ENCODE measurements around the gene MRGPRF.

The MRGPRF gene

DNA sequence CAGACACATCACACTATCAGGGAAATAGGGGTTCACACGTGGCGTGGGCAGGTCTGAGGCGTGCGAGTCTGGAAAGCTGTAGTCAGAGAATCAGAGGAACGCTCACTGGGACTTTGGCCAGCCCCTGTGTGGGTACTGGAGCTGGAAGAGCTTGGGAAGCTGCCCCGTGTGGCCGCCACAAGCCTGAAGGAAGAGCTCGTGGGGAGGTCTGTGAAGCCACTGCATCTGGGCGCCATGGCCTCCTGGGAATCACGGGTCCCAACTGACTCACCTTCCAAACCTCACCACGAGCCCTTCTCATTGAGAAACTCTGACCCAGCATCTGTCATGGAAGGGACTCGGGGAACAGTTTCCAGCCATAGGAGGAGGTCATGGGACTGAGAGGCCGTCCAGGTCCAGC, 5.9 kb upstream of the MRGPRF start:
- DNase-seq, result no peak

DNA sequence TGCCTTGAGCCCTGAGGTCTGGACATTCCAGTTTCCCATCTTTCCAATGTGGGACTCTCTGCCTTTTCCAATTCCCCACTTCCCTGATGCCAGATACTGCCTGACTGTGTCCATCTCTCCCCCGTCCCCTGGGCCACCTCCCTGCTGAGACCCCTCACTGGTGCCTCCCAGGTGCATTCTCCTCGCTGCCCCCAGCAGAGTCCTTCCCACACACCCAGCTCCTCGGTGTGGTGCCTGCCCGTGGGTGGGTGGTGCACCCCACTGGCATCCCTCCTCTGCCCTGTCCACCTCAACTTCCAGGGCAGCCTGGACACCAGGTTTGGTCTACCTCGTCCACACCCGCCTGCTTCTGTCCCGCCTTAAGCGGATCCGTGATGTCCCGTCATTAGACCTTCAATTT, 4.9 kb upstream of the MRGPRF start:
- no peak for DNase-seq

DNA sequence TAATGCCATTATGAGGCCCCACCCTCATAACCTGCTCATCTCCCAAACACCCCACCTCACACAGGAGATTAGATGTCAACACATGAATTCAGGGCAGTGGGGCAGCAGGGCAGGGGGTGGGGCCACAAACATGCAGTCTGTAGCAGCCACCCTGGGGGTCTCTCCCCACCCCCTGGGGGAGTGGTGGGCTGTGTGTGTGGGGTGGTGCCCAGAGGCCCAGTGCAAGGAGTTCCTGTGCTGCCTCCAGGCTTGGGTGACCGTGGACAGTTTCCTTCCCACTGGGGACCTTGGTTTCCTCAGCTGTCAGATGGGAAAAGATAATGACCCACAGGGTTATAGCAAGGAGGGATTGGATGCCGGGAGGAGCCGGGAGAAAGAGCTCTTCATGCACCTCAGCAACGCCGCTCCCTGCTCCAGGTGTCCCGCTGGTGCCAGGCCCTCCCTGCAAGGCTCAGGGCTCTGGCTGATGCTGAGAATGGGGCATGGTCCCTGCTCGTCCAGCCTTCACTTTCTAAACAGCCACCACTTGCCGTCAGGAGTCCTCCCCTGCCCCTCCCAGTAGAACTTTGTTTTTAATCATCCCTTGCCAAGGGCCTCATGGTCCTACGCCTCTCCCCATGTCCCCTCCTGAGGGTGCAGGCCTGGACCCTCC, 2.0 kb upstream of the MRGPRF start:
- DNase-seq, result no peak

DNA sequence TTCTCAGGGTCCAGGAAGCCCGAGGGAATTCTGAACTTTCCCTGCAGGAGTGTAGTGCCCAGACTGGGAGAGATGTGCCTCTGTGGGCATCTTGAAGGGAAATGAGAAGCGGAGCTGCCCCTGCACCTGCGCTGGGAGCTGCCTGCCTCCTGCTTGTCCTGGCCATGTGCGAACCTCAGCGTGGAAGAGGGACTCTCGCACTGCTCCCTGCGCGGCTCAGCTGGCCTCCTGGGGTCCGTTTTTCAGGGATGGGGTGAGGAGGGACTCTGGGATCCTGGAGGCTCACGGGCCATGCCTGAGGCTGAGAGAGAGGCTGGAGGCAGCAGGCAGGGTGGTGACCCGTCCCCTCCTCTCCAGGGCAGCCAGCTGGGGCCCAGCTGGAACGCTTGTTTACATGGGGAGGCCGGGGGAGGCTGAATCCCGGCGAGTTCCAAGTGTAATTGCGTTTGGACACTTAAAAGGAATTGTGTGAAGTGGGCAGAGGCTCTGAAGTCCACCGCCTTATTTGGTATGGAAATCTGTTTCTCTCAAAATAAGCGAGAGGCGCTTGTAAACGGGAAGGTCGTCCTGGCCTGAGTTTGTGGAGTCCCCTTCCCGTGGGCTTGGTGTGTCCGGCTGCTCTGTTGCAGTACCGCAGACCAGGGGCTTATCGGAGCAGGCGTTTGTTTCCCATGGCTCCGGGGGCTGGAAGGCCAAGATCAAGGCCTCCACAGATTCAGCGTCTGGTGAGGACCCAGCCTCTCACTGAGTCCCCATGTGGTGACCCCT, 1.2 kb upstream of the MRGPRF start:
- DNase-seq, result no peak

DNA sequence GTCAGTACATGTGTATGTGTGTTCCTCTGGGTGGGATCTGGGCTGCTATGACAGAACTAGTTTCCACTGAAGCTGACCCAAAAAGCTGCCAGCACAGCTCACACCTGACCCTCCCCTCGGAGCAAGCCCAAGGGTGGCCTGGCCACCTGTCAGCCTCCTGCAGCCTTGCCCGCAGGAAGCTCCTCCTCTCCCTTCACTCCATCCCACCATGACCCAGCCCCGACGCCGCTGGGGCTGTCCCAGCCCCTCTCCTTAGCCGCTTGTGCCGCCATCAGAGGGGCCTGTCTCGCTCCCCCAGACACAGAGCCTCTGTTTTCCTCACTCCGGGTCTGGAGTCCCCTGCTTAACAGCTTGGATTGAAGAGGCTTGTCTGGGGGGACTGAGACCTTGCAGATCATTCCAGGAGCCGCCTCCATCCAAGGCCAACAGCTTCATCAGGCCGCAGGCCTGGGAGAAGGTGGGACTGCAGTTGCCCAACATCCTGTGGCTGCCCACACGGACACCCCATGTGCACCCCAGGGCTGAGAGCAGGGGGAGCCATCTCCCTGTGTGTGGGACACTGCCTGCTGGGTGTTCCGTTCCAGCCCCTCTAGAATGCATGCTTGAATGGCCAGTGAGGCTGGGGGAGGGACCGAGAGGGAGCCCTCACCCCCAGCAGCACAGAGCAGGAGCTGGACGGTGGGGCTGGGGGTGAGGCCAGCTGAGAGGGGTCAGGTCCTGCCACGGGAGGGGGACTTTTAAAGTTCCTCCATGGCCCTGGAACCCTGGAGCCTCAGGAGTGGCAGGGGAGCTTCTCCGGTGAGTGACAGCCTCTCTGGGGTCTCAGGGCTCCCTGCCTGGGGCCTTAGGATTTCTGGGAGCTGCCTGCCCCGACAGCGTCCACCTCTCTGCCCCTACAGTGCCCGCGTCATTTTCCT, 696 bp downstream of the MRGPRF start:
- no peak for DNase-seq

DNA sequence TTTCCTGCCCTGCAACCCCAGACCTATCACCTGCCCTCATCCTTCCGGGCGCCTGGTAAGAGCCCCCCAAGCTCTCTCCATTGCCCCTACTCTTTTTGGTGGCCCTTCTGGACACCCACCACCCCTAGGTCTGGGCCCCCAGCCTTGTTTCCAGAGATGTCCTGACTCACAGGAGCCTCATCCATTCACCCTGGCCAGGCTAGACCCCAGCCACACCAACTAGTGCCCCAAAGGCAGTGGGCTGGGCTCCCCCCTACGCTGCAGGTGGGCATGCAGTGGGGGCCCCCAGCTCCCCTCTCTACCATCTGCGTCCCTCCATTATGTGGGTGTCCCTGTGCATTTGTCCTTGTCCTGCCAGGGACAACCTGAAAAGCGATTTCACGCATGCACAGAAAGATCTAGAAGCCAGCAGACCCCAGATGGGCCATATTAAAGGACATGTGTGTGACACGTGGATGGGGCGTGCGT, 1.4 kb downstream of the MRGPRF start:
- DNase-seq, result no peak

DNA sequence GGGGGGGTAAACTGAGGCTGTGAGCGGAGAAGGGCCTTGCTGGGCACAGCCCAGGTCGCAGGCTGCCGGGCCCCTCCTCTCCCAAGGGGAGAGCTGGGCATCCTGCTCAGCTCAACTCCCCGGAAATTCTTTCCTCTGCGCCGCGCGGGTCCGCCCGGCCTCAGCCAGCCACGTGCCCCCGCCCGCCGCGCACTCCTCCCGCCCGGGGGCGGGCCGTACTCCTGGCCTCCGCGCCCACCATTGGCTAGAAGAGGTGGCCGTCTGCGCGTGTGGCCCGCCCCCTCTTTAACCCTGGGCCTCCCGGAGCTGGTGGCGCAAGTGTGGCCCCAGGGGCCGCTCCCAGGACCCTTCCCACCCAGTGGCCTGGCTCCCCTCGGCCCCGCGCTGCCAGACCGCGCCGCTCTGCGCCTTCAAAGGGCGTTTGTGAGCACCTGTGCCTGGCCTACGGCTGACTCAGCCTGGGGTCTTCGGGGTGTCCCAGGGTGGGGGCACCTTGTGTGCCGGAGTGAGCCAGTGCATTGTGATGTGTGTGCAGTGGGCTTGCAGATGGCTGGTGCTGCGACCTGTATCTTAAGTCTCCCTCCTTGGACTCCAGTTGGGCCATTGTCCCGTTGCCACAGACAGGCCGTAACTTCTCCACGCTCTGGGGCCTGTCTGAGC, 2.0 kb downstream of the MRGPRF start:
- DNase-seq, result no peak

DNA sequence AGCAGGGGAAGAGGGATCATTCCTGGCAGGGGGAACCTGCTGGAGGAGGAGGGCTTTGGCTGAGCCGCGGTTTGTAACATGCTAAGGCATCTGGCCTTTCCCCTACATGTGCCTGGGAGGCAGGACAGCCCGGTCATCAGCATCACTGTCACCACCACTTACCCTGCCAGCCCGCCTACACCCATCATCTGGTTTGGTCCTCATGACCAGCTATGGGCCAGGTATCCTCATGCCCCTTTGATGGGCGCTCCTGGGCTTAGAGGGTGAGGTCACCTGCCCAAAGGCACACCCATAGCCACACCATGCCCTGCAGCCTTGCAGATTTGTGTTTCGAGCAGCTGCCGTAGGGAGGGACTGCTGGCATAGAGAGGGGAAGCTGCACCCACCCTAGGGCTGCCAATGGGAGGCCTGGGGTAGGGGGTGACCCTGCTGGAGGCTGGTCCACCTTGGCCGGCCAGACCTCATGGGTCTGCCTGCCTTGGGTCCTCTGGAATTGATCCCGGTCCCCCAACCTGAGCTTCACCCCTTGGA, 2.6 kb downstream of the MRGPRF start:
- no peak for DNase-seq

DNA sequence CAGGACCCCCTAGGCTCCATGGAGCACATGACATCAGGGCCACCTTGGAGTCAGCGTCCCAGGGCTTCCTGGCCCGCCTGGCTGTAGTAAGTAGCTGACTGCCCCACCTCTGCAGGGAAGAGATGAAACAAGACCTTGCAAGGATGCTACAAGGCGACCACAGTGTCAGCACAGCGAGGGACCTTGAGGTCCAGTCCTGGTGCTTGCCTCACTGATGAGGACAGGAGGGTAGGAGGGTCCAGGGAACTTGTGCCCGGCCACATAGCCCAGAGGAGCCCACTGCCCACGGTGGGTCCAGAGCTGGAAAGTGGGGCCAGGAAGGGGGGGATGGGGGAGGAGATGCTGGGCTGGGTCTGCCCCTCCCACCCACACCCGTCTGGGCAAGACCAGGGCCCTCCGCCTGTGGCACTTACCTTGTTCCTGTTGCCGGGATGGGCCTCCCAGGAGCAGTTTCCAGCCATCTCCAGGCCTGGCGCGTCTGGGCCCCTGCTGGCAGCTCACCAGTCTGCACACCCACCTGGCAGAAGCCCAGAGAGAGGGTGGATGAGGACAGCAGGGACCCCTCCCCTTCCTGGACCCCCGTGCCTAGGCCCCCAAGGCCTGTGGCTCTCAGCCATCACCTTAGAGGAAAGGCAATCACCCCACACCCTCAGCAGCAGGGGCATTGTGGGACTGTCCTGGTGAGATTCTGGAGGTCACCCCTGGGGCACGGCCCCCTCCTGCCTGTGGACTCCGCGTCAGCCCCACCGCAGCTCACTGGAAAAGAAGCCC, 3.4 kb downstream of the MRGPRF start:
- DNase-seq, result no peak

DNA sequence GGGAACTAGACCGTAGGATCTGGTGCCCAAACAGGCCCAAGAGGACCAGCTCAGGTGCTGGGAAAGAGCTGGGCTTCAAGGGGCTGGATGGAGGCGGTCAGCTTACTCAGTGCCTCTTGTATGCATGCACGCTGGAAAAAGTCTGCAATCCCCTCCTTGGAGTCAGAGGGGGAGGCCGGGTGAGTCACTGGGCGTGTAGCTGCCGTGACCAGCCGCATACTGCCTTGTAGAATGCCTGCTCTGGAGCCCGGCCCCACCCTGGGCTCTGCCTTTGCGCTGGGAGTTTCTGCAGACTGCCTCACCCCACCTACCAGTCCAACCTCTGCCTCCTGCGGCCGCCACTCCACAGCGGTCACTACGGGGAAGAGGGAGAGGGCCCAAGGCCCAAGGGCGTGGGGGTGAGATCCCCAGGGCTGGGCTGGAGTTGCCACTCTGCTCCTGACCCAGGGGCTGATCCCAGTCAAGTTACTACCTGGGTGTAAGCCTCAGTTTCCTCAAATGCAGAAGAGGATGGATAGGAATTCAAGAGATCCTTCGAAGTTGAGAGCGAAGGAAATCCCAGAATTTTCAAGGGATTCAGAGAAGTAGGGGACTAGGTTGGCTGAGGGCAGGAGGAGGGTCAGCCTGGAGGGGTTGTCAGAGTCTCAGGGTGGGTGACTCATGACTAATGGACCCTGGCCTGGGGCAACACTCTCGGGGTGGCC, 4.2 kb downstream of the MRGPRF start:
- DNase-seq, result peak; percentile 62

DNA sequence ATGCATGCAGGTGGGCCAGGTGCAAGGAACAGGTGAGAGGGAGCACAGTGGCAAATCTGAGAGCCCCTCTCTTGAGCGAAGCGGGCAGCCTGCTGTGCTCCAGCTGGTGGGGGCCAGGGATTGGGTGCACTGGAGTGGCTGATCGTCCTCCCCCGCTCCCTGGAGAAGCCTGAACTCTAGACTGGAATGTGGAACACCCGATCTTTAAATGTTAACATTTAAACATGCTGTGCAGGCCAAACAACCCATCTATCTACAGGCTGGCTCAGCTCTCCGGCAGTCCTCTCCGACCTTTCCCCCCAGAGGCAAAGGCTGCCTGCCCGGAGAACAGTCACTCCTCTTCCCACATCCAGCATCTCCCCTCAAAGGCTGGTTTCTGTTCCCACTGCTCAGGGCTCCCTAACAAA, 5.1 kb downstream of the MRGPRF start:
- DNase-seq, result no peak

DNA sequence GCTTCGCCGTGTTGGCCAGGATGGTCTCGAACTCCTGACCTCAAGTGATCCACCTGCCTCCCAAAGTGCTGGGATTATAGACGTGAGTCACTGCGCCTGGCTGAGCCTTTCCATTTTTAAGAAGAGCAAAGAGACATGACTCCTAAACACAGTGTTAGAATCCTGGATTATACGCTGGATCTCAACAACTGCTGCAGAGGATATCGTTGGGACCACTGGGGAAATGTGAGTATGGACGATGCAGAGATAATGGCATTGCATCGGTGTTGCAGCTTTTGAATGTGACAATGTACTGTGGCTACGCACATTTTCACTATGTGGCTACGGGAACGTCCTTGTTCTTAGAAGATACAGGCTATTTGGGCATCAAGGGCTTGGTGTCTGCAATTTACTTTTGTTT, 6.2 kb downstream of the MRGPRF start:
- no peak for DNase-seq

DNA sequence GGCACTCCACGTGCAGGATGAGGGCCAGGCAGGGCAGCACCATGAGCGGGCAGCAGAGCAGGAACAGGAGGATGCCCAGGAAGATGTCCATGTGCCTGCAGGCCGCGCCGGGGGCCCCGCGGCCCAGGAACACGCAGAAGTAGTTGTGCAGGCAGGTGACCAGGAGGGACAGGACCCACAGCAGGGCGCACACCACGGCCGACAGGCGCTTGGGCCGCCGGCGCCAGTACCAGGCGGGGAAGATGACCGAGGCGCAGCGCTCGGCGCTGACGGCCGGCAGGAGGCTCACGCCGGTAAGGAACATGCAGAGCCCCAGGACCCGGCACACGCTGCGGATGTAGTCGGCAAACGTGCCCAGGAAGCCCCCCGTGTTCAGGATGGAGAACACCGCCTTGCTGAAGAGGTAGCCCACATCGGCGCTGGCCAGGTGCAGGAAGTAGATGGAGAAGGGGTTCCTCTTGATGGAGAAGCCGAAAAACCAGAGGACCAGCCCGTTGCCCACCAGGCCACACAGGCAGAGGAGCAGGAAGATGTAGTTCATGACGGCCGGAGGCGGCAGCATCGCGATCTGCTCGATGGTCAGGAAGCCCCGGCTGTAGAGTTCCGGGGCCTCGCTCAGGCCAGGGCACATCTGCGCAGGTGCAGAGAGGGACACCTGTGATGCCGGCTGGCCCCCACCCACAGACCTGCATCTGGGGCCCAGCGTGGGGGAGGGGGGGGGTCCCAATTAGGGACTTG, 7.2 kb downstream of the MRGPRF start:
- DNase-seq, result no peak

DNA sequence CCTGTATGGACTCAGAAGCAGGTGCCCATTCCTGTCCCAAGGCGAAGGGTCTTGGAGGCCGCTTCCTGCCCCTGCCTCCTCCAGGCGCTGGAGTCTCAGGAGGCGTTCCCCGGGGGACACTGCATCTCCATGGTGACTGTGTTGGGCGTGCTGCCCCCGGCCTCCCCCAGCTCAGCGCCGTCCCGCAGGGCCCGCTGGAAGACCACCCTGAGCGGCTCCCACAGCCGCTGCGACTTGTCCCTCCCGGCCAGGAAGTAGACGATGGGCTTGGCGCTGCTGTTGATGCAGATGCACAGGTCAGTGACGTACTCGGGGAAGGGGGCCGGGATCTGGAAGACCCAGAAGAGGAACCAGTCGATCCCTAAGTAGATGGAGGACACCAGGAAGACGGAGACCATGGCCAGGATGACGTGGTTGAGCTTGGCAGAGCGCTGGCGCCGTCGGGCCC, 7.8 kb downstream of the MRGPRF start:
- no peak for DNase-seq

DNA sequence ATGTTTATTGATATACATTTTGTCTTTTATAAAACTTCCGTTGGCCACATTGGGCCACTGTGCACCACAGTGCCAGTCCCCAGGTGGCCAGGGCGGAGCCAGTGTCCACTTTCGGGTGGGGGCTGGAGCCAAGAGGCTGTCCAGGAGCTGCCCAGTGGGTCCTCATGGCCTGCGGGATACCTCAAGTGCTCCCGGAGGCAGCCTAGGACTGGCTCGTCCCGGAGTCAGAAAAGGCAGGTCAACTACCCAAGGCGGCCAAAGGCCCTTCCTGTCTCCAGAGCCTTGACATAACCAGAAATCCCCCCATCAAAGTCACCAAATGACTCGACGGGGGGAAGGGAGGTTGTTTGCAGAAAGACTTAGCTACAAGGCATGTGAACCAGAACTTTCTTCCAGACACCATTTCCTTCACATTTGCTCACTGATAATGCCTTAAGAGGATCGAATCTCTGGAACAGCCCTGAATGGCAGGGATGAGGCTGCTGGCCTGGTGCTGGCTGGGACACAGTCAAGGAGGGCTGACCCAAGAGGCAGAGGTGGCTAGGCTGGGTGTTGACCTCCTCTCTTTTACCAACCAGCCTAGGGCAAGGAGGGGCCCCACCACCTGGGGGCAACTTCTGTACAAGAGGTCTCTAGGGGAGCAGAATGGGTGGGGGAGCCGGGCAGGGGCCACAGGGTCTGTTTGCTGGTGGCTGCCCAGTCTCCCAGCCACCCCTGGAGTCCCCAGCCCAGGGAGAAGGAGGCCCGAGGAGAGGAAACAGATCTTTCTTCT, 8.4 kb downstream of the MRGPRF start:
- no peak for DNase-seq

DNA sequence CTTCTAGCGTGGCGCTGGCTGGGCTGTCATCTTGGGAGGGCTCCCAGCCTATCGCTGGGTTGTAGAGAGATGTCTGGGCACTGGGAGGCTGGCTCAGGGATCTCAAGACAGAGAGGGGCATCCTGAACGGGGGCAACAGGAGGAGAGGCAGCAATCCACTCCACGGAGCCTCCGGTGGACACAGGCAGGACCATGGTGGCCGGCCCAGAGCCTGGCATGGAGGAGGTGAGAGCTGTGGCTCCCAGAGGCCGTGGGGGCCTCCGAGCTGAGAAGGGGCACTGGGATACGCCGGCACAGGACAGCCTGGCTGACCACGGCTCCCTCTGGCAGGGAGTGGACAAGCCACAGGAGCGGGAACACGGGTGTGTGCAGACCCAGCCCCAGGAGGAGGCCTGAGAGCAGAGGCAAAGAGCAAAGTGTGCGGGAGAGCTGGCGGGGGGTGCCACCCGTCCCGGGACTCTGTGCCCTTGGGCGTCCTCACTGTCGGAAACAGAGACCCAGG, 9.1 kb downstream of the MRGPRF start:
- DNase-seq, result no peak

DNA sequence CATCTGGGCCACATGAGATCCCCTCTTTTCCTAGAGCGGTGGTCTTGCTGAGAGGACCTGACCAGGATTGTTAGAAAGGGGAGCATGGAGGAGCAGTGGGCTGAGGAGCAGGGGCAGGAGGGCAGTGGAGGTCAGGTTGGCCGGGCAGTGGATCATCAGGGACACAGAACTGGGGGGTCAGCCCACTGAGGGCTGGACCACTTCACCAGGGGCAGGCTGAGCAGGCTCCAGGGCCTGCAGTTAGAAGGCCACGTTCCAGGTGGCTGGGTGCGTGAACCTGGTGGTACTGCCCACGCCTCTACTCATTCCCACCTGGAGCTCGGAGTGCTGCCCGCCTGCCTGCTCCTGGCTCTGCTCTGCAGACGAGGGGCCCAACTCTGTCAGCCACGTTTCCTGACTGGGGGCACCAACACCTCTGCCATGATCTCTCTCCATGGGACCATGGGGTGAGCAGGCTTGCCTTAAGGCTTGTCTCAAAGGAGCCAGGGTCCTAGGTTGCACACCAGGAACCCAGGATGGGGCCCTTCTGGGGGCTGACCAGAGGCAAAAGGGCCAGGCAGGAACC, 9.7 kb downstream of the MRGPRF start:
- no peak for DNase-seq

DNA sequence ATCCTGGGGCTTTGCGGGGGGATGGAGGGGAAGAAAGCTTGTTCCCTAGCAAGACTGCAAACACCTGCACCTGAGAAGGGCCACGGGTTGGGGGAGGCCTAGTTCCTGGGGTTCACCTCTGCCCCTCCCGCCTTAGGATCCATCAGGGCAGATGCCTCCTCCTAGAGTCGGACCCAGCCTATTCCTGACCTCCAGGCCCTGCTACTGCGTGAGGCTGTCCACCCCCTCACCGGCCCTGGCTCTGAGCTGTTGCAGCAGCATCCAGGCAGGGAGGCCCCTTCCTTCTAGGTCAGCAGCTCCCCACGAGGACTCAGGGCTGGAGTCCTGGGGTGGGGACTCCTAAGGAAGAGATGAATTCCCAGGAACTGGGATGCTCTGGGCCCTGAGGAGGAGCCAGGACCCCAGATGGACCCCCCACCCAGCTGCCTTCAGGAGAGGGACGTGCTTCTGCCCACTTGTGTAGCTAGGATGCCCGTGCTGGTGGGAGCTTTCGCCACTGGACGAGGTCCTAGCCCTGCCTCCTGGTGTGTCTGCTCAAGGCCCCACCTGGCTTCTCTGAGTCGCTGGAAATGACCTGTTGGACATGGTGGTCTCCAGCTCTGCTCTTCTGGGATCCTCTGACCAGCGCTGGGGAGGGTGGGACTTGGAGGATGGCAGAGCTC, 10.3 kb downstream of the MRGPRF start:
- DNase-seq, result no peak

Data from GOT3 (cell line).